K562 (cell line): ENCODE results near the gene TMEM87A. TPM values are rescaled to one million over a fixed set of nuclear protein-coding genes. Genes with fewer than 3 reads are reported as not detected.

Experiments used
- ARID1B ChIP-seq: fragments of 450-650 bp; IDR thresholded peaks from 2 replicates; pipeline ENCODE4 v1.6.1; 2016; ENCODE audit warnings: antibody characterized with exemption, mild to moderate bottlenecking, inconsistent platforms
- BACH1 ChIP-seq: fragments of 200-800 bp; sonication (Bioruptor generic); IDR thresholded peaks from 2 replicates; pipeline ENCODE4 v1.6.1; 2016; ENCODE audit warnings: missing genetic modification characterization, missing compliant biosample characterization
- CEBPB ChIP-seq: fragments of 450-650 bp; IDR thresholded peaks from 2 replicates; pipeline ENCODE4 v1.6.1; 2016; ENCODE audit warnings: missing genetic modification characterization, missing compliant biosample characterization
- NR1H2 ChIP-seq: sonication (generic); formaldehyde crosslinking; IDR thresholded peaks from 2 replicates; pipeline ENCODE4 v1.4.0; 2020; ENCODE audit warnings: mild to moderate bottlenecking, missing genetic modification reagents
- TCF3 ChIP-seq: sonication (generic); formaldehyde crosslinking; IDR thresholded peaks from 2 replicates; pipeline ENCODE4 v1.4.0; 2020; ENCODE audit warnings: mild to moderate bottlenecking, missing genetic modification reagents
- polyA plus RNA-seq, 8 experiments: library from polyadenylated mRNA; depleted of rRNA in 4 of 8; stranded (reverse) in 5 of 8; unstranded in 3 of 8; fragments of >200 nt; fragmentation: Nextera tagmentation in 2 of 8; fragmentation: Illumina TruSeq in 1 of 8; extraction: Ambion mirVana in 2 of 8; extraction: Trizol in 1 of 8; gene quantifications; 2 replicates each; pipeline versions ENCODE4 v1.2.1 to v1.2.3, GENCODE V29; 2011 to 2014; ENCODE audit warnings: inconsistent platforms in 1 of 8, missing spikeins in 1 of 8
- total RNA-seq, 7 experiments: library from RNA; depleted of rRNA in 6 of 7; stranded (reverse); fragments of >200 nt in 6 of 7; fragmentation: Illumina TruSeq in 2 of 7; extraction: Trizol in 2 of 7; gene quantifications; 2 replicates each; pipeline versions ENCODE4 v1.2.1 to v1.2.3, GENCODE V29; 2011 to 2021; ENCODE audit warnings: low replicate concordance in 1 of 7
- TF ChIP-seq, protein P1 (sequence below), 2 experiments: fragments of 450-650 bp; IDR thresholded peaks; 2 replicates each; pipeline ENCODE4 v1.6.1; 2016; ENCODE audit warnings: mild to moderate bottlenecking in 2 of 2, borderline replicate concordance in 1 of 2, low read depth in 1 of 2, moderate library complexity in 1 of 2
- TF ChIP-seq, protein P2 (sequence below): sonication (generic); formaldehyde crosslinking; IDR thresholded peaks from 2 replicates; pipeline ENCODE4 v1.8.1; 2023; ENCODE audit warnings: mild to moderate bottlenecking, missing genetic modification reagents
- TF ChIP-seq, protein P3 (sequence below), 2 experiments: fragments of 450-650 bp; IDR thresholded peaks; 2 replicates each; pipeline ENCODE4 v1.6.1; 2016
- TF ChIP-seq, protein P4 (sequence below): sonication (generic); formaldehyde crosslinking; IDR thresholded peaks from 2 replicates; pipeline ENCODE4 v1.8.1; 2023; ENCODE audit warnings: mild to moderate bottlenecking, missing genetic modification reagents, moderate library complexity
- TF ChIP-seq, protein P5 (sequence below): fragments of 250-450 bp; sonication (Bioruptor Pico); IDR thresholded peaks from 2 replicates; pipeline ENCODE4 v1.8.0; 2022; ENCODE audit warnings: inconsistent platforms
- TF ChIP-seq, protein P6 (sequence below): sonication (generic); IDR thresholded peaks from 2 replicates; pipeline ENCODE4 v1.6.1; 2016

Gene TMEM87A
- total and polyA plus RNA-seq, 9 of the 15 experiments (the other 6 are each of a cell fraction or from before 2014, with no cell fraction given), result 16.6 to 43.3 (median 29.6) TPM

DNA sequence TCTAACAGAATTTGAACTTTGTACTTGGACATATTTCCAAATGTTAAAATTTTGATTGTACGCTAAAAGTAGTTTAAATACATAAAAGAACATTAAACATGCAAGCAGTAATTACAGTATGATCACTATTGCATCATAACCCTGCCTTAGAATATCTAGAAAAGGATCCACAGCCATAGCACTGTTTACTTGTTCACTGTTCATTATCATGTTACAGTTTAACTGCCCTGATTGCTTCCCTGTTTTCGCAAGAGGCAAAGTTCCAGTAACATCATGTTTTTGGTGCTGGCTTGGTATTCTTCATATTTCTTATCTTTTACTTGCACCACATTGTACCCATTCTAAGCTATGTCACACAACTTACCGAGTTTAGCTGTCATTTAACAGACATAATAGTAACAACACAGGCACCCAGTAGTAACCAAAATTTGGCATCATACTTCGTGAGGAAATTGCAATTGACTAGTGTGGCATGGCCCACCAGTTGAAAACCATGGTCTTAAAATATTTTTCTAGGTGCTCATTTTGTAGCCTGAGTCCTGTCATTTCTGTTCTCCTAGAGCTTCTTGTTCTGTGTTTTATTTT, 13.3 kb upstream of the TMEM87A start (continued):
- TF ChIP-seq, protein P1, sequence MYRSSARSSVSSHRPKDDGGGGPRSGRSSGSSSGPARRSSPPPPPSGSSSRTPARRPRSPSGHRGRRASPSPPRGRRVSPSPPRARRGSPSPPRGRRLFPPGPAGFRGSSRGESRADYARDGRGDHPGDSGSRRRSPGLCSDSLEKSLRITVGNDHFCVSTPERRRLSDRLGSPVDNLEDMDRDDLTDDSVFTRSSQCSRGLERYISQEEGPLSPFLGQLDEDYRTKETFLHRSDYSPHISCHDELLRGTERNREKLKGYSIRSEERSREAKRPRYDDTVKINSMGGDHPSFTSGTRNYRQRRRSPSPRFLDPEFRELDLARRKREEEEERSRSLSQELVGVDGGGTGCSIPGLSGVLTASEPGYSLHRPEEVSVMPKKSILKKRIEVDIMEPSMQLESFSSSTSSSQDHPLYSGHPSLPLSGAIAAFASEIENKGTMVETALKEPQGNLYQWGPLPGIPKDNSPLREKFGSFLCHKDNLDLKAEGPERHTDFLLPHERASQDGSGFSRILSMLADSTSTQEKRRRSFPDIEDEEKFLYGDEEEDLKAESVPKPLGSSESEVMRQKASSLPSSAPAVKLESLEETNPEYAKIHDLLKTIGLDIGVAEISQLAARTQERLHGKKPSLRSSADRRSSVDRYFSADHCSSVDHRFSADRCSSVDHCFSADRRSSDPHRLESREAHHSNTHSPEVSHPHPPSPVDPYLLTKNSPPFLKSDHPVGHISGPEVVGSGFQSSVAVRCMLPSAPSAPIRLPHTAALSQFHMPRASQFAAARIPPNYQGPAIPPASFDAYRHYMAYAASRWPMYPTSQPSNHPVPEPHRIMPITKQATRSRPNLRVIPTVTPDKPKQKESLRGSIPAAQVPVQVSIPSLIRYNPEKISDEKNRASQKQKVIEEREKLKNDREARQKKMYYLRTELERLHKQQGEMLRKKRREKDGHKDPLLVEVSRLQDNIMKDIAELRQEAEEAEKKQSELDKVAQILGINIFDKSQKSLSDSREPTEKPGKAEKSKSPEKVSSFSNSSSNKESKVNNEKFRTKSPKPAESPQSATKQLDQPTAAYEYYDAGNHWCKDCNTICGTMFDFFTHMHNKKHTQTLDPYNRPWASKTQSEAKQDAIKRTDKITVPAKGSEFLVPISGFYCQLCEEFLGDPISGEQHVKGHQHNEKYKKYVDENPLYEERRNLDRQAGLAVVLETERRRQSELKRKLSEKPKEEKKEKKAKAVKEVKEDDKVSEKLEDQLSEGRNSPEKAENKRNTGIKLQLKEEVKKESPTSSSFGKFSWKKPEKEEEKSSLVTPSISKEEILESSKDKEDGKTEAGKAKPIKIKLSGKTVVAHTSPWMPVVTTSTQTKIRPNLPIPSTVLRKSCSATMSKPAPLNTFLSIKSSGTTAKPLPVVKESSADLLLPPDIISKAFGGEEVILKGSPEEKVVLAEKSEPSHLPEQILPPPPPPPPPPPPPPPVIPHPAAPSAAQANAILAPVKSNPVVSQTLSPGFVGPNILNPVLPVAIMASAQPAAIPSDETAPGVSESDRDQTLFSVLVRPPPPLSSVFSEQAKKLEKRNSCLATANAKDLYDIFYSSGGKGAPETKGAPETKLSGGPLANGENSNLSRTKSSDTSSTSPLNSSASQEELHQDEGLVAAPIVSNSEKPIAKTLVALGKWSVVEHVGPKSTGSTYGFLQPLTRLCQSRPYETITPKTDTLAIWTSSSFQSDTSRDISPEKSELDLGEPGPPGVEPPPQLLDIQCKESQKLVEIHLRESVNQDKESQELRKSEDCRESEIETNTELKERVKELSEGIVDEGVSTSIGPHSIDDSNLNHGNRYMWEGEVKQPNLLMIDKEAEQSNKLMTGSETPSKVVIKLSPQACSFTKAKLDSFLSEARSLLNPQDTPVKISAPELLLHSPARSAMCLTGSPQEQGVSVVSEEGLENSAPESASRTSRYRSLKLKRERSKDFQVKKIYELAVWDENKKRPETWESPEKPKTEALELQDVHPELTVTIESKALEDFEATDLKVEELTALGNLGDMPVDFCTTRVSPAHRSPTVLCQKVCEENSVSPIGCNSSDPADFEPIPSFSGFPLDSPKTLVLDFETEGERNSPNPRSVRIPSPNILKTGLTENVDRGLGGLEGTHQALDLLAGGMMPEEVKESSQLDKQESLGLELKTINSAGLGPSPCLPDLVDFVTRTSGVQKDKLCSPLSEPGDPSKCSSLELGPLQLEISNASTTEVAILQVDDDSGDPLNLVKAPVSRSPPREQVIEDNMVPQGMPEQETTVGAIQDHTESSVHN (IDR thresholded peaks at IDR 0.05; ENCODE audit: borderline replicate concordance in 1 of 2, low read depth in 1 of 2), result no peak
- TF ChIP-seq, protein P2, sequence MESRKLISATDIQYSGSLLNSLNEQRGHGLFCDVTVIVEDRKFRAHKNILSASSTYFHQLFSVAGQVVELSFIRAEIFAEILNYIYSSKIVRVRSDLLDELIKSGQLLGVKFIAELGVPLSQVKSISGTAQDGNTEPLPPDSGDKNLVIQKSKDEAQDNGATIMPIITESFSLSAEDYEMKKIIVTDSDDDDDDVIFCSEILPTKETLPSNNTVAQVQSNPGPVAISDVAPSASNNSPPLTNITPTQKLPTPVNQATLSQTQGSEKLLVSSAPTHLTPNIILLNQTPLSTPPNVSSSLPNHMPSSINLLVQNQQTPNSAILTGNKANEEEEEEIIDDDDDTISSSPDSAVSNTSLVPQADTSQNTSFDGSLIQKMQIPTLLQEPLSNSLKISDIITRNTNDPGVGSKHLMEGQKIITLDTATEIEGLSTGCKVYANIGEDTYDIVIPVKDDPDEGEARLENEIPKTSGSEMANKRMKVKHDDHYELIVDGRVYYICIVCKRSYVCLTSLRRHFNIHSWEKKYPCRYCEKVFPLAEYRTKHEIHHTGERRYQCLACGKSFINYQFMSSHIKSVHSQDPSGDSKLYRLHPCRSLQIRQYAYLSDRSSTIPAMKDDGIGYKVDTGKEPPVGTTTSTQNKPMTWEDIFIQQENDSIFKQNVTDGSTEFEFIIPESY (CRISPR knock-in tag), result no peak
- TF ChIP-seq, protein P3, sequence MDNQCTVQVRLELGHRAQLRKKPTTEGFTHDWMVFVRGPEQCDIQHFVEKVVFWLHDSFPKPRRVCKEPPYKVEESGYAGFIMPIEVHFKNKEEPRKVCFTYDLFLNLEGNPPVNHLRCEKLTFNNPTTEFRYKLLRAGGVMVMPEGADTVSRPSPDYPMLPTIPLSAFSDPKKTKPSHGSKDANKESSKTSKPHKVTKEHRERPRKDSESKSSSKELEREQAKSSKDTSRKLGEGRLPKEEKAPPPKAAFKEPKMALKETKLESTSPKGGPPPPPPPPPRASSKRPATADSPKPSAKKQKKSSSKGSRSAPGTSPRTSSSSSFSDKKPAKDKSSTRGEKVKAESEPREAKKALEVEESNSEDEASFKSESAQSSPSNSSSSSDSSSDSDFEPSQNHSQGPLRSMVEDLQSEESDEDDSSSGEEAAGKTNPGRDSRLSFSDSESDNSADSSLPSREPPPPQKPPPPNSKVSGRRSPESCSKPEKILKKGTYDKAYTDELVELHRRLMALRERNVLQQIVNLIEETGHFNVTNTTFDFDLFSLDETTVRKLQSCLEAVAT (IDR thresholded peaks at IDR 0.05), result no peak
- no peak for TF ChIP-seq TCF3 (CRISPR knock-in tag)
- TF ChIP-seq NR1H2 (CRISPR knock-in tag), result no peak
- TF ChIP-seq CEBPB (tag), result peak; percentile 97
- TF ChIP-seq, protein P4, sequence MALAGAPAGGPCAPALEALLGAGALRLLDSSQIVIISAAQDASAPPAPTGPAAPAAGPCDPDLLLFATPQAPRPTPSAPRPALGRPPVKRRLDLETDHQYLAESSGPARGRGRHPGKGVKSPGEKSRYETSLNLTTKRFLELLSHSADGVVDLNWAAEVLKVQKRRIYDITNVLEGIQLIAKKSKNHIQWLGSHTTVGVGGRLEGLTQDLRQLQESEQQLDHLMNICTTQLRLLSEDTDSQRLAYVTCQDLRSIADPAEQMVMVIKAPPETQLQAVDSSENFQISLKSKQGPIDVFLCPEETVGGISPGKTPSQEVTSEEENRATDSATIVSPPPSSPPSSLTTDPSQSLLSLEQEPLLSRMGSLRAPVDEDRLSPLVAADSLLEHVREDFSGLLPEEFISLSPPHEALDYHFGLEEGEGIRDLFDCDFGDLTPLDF (CRISPR knock-in tag), result no peak
- TF ChIP-seq, protein P5, sequence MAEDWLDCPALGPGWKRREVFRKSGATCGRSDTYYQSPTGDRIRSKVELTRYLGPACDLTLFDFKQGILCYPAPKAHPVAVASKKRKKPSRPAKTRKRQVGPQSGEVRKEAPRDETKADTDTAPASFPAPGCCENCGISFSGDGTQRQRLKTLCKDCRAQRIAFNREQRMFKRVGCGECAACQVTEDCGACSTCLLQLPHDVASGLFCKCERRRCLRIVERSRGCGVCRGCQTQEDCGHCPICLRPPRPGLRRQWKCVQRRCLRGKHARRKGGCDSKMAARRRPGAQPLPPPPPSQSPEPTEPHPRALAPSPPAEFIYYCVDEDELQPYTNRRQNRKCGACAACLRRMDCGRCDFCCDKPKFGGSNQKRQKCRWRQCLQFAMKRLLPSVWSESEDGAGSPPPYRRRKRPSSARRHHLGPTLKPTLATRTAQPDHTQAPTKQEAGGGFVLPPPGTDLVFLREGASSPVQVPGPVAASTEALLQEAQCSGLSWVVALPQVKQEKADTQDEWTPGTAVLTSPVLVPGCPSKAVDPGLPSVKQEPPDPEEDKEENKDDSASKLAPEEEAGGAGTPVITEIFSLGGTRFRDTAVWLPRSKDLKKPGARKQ (CRISPR knock-in tag), result no peak
- TF ChIP-seq, protein P6, sequence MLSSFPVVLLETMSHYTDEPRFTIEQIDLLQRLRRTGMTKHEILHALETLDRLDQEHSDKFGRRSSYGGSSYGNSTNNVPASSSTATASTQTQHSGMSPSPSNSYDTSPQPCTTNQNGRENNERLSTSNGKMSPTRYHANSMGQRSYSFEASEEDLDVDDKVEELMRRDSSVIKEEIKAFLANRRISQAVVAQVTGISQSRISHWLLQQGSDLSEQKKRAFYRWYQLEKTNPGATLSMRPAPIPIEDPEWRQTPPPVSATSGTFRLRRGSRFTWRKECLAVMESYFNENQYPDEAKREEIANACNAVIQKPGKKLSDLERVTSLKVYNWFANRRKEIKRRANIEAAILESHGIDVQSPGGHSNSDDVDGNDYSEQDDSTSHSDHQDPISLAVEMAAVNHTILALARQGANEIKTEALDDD, result 0 out of 2 replicates have a peak, but pooled peaks have one; percentile 29
- TF ChIP-seq BACH1 (tag), result no peak
- peak; percentile 18; the same call in 1 of the 2 replicates for TF ChIP-seq ARID1B
